OCI-LY3 (cell line): ENCODE results near the gene GSE1.

ENCODE experiments used
- CTCF ChIP-seq: fragments of 200-600, 300-600 bp; sonication (generic); IDR thresholded peaks from 2 replicates; pipeline ENCODE4 v1.5.1; 2014; ENCODE audit warnings: antibody characterized with exemption, low read length, low read depth
- EZH2phosphoT487 ChIP-seq: fragments of 200-600 bp; shearing (Covaris generic); IDR thresholded peaks from 2 replicates; pipeline ENCODE4 v1.6.1; 2018; ENCODE audit warnings: antibody characterized with exemption, mixed run types, low read depth

GRCh38 chr16:85665373-85665740 is 52.2 kb downstream of the GSE1 start:
- no peak for TF ChIP-seq CTCF
- no peak for TF ChIP-seq EZH2phosphoT487
